PC-3 (cell line): Measurements from ENCODE around the gene ADCY2.

ENCODE experiments used
- EZH2 ChIP-seq: fragments of 300-600 bp; sonication (generic); IDR thresholded peaks from one replicate; pipeline ENCODE4 v1.6.1; 2017; ENCODE audit warnings: antibody characterized with exemption, mild to moderate bottlenecking, low read length; ENCODE audit not compliant: unreplicated experiment
- EZH2phosphoT487 ChIP-seq: fragments of 300-600 bp; sonication (generic); IDR thresholded peaks from 2 replicates; pipeline ENCODE4 v1.6.1; 2018; ENCODE audit warnings: mild to moderate bottlenecking, antibody characterized with exemption, low read length, borderline replicate concordance
- TF ChIP-seq, protein P1 (sequence below): fragments of 300-600 bp; sonication (generic); conservative IDR thresholded peaks from 2 replicates; pipeline ENCODE4 v1.5.1; 2017; ENCODE audit warnings: antibody characterized with exemption, low read depth, mild to moderate bottlenecking, low read length

- TF ChIP-seq, protein P1, sequence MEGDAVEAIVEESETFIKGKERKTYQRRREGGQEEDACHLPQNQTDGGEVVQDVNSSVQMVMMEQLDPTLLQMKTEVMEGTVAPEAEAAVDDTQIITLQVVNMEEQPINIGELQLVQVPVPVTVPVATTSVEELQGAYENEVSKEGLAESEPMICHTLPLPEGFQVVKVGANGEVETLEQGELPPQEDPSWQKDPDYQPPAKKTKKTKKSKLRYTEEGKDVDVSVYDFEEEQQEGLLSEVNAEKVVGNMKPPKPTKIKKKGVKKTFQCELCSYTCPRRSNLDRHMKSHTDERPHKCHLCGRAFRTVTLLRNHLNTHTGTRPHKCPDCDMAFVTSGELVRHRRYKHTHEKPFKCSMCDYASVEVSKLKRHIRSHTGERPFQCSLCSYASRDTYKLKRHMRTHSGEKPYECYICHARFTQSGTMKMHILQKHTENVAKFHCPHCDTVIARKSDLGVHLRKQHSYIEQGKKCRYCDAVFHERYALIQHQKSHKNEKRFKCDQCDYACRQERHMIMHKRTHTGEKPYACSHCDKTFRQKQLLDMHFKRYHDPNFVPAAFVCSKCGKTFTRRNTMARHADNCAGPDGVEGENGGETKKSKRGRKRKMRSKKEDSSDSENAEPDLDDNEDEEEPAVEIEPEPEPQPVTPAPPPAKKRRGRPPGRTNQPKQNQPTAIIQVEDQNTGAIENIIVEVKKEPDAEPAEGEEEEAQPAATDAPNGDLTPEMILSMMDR: no peak
- TF ChIP-seq EZH2: no peak
- TF ChIP-seq EZH2phosphoT487: no peak
Observed at GRCh38 chr5:7874639-7875038, 478.7 kb downstream of the ADCY2 start.
